Adipose tissue (tissue), 3 donors: ENCODE results near the gene RABL6. TPM values are rescaled to one million over a fixed set of nuclear protein-coding genes. Genes with fewer than 3 reads are reported as not detected.
"Not testable (repeated sequence)": the region's sequence is repeated elsewhere in the genome, so short reads cannot be mapped to it uniquely, and the experiment has no call there.

Source experiments
- H3K27ac ChIP-seq: one replicate; pipeline ENCODE4 v1.5.1; 2013; ENCODE audit warnings: low read depth, low read length
- WGBS, 3 donors: extraction: QIAGEN DNeasy Blood & Tissue Kit; methylation state at CpG; one replicate each; pipeline ENCODE4 v1.1.7; 2013; 5-methylcytosine and 5-hydroxymethylcytosine counted together
- polyA plus RNA-seq, 3 donors: library from polyadenylated mRNA; stranded (reverse); fragments of 200-250 nt; gene quantifications; one replicate each; pipeline ENCODE4 v1.2.3, GENCODE V29; 2013
- donor health status: healthy with polysubstance abuse.
- donor health status: Bipolar disorder and iron deficiency.
- donor health status: healthy.

RABL6 gene
- polyA plus RNA-seq, 3 donors = 51.5 to 55.7 (median 54.4) TPM

DNA sequence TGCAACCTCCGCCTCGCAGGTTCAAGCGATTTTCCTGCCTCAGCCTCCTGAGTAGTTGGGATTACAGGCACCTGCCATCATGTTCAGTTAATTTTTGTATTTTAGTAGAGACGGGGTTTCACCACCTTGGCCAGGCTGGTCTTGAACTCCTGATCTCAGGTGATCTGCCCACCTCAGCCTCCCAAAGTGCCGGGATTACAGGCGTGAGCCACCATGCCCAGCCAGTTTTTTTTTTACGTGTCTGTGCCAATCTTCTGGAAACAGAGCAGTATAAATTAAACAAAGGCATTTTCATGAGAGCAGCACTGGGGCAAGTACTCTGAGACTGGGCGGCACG is 75.2 kb downstream of the RABL6 start:
- H3K27ac ChIP-seq = not testable (repeated sequence)
- 77 to 94% (median 83%) methylated on average over 9 of the region's 9 CpGs for WGBS, 3 donors

DNA sequence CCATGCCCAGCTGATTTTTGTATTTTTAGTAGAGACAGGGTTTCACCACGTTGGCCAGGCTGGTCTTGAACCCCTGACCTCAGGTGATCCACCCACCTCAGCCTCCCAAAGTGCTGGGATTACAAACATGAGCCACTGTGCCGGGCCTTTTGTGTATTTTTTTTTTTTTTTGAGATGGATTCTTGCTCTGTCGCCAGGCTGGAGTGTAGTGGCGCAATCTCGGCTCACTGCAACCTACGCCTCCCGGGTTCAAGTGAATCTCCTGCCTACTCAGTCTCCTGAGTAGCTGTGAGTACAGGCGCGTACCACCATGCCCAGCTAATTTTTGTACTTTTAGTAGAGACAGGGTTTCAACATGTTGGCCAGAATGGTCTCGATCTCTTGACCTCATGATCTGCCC is 75.9 kb downstream of the RABL6 start:
- not testable (repeated sequence) for H3K27ac ChIP-seq
- WGBS, 3 donors = 79 to 94% (median 81%) methylated on average over 10 of the region's 10 CpGs

GRCh38 chr9:136885950-136886578 is 78.3 kb downstream of the RABL6 start, which contains the start of gene TRAF2:
Gene TRAF2, plus strand, starts transcription at chr9:136886516. Its CDS starts 12,225 bp downstream, at chr9:136898741.
- 0 to 1% (median 0%) methylated on average over 77 to 88 of the region's 88 CpGs for WGBS, 3 donors
- no peak within 1 kb of the TSS for H3K27ac ChIP-seq

DNA sequence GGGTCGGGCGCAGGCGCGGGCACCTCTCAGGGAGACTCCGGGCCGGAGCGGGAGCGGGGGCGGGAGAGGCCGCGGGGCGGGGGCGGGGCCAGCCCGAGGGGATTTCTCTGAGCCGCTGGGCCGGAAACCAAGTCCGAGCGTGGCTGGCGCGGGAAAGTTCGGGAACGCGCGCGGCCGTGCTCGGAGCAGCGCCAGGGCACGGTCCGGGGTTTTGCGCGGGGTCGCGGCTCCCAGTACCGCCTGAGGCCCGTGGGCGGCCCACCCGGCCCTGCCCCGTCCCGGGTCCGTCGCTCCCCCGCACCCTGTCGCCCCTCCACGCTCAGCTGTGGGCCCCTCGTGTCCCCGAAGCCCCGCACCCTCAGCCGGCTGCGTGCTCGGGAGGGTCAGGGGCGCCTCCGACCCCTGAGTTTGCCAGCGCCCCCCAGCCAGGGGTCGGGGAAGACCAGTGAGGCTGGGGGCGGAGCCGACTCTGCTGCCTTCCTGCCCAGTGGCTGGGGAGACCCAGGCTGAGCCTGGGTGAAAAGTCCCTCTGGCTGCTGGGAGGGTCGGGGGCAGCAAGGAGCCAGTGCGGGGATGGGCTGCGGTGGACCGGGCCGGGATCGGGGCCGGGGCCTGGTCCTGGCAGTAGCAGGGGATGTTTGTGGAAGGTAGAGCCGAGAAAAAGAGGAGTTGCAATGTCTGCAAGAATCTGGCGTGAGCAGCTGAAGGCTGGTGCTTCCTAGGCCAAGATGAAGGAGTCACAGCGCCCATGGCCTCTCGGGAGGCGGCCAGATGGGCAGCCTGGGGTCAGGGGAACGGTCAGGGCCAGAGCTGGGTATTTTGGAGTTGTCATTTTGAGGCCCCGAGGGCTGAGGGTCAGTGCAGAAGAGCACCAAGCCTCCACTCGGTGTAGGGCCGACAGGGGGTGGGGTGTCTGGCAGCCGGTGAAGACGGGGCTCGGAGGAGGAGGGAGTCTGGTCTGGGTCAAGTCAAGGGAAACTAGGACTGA is 79.2 kb downstream of the RABL6 start:
- WGBS, 3 donors = 1% methylated on average over 51 to 76 of the region's 76 CpGs
- H3K27ac ChIP-seq = no peak overlapping the region

- 80 to 91% (median 88%) methylated on average over 8 of the region's 8 CpGs for WGBS, 3 donors
- no peak overlapping the region for H3K27ac ChIP-seq
Observed at GRCh38 chr9:136888454-136888853, 80.7 kb downstream of the RABL6 start.

DNA sequence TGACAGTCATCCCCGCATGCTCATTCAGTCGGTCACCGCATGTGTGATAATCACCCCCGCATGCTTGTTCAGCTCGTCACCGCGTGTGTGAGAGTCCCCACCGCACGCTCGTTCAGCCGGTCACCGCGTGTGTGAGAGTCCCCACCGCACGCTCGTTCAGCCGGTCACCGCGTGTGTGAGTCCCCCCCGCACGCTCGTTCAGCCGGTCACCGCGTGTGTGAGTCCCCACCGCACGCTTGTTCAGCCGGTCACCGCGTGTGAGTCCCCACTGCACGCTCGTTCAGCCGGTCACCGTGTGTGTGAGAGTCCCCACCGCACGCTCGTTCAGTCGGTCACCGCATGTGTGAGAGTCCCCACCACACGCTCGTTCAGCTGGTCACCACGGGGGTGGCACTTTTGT is 82.1 kb downstream of the RABL6 start:
- WGBS, 3 donors = 93 to 95% (median 94%) methylated on average over 40 to 42 of the region's 42 CpGs
- no peak overlapping the region for H3K27ac ChIP-seq

DNA sequence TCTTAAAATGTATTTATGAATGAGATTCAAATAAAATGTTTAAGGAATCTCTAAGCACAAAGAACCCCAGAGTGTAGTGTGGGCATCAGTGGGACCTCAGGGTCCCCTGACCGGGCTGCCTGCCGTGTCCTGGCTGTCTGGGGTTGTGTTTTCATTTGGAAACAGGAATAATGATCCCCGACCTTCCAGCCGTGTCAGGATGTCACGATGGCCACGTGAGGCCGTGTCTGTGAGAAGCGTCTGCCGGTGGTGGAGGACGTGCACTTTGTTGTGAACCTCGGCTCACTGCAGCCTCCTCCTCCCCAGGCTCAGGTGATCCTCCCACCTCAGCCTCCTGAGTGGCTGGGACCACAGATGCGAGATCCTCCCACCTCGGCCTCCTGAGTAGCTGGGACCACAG is 82.9 kb downstream of the RABL6 start:
- no peak overlapping the region for H3K27ac ChIP-seq
- 85 to 87% (median 86%) methylated on average over 13 of the region's 13 CpGs for WGBS, 3 donors

Other genes starting within 250 kb of the RABL6 start
- 100 to 1,000 TPM in 2 of 3 donors, 10 to 100 TPM in 1; 34.4 to 456 (median 158) TPM for gene EGFL7, start 145.0 kb upstream of the RABL6 start, polyA plus RNA-seq
- 1,000 to 10,000 TPM in 1 of 3 donors, 100 to 1,000 TPM in 2; 261 to 1,820 (median 416) TPM for gene AGPAT2, start 120.5 kb upstream of the RABL6 start, polyA plus RNA-seq
- gene DIPK1B, start 95.4 kb upstream of the RABL6 start, polyA plus RNA-seq = 10 to 100 TPM in 1 of 3 donors, 1 to 10 TPM in 2; 6.0 to 12.8 (median 8.7) TPM
- 10 to 100 TPM in 2 of 3 donors, 1 to 10 TPM in 1; 3.2 to 28.6 (median 15.9) TPM for gene LCN10, start 65.0 kb upstream of the RABL6 start, polyA plus RNA-seq
- 10 to 100 TPM in 2 of 3 donors, 1 to 10 TPM in 1; 4.7 to 48.0 (median 39.0) TPM for gene LCN6, start 59.4 kb upstream of the RABL6 start, polyA plus RNA-seq
- gene LCN8, start 49.7 kb upstream of the RABL6 start, polyA plus RNA-seq = not detected
- gene LCN15, start 43.4 kb upstream of the RABL6 start, polyA plus RNA-seq = not detected
- 10 to 100 TPM; 74.4 to 89.2 (median 81.8) TPM for gene TMEM141, start 16.6 kb upstream of the RABL6 start, polyA plus RNA-seq
- gene CCDC183, start 11.6 kb upstream of the RABL6 start, polyA plus RNA-seq = 1 to 10 TPM in 1 of 3 donors, under 1 TPM in 2; 0.42 to 3.1 (median 0.79) TPM
- 1 to 10 TPM; 1.2 to 4.0 (median 1.7) TPM for gene AJM1, start 34.5 kb downstream of the RABL6 start, polyA plus RNA-seq
- gene PHPT1, start 41.5 kb downstream of the RABL6 start, polyA plus RNA-seq = 100 to 1,000 TPM; 141 to 146 (median 143) TPM
- 1 to 10 TPM; 4.9 to 9.8 (median 7.2) TPM for gene MAMDC4, start 44.4 kb downstream of the RABL6 start, polyA plus RNA-seq
- 100 to 1,000 TPM; 351 to 391 (median 379) TPM for gene EDF1, start 58.4 kb downstream of the RABL6 start, polyA plus RNA-seq
- 1 to 10 TPM; 4.0 to 7.2 (median 4.7) TPM for gene TRAF2, start 78.6 kb downstream of the RABL6 start, polyA plus RNA-seq
- gene FBXW5, start 136.8 kb downstream of the RABL6 start, polyA plus RNA-seq = 100 to 1,000 TPM; 102 to 173 (median 139) TPM
- 1 to 10 TPM in 1 of 3 donors, under 1 TPM in 1, not detected in 1; 0.85 to 1.1 TPM for gene C8G, start 137.3 kb downstream of the RABL6 start, polyA plus RNA-seq
- 1 to 10 TPM in 1 of 3 donors, under 1 TPM in 1, not detected in 1; 0.67 to 1.4 TPM for gene LCN12, start 144.3 kb downstream of the RABL6 start, polyA plus RNA-seq
- 100 to 1,000 TPM in 1 of 3 donors, 10 to 100 TPM in 2; 22.4 to 185 (median 74.9) TPM for gene PTGDS, start 169.6 kb downstream of the RABL6 start, polyA plus RNA-seq
- gene LCNL1, start 175.0 kb downstream of the RABL6 start, polyA plus RNA-seq = under 1 TPM in 2 of 3 donors, not detected in 1; 0.10 to 0.45 TPM
- gene PAXX, start 184.5 kb downstream of the RABL6 start, polyA plus RNA-seq = 10 to 100 TPM; 34.1 to 51.5 (median 49.1) TPM
- 1 to 10 TPM in 2 of 3 donors, under 1 TPM in 1; 0.33 to 3.0 (median 3.0) TPM for gene CLIC3, start 188.6 kb downstream of the RABL6 start, polyA plus RNA-seq
- gene ABCA2, start 220.3 kb downstream of the RABL6 start, polyA plus RNA-seq = 10 to 100 TPM; 15.8 to 42.9 (median 33.1) TPM
- gene FUT7, start 224.1 kb downstream of the RABL6 start, polyA plus RNA-seq = 1 to 10 TPM in 2 of 3 donors, under 1 TPM in 1; 0.10 to 1.5 (median 1.1) TPM
- 100 to 1,000 TPM in 2 of 3 donors, 10 to 100 TPM in 1; 45.3 to 213 (median 113) TPM for gene NPDC1, start 238.2 kb downstream of the RABL6 start, polyA plus RNA-seq
- 1 to 10 TPM in 2 of 3 donors, under 1 TPM in 1; 0.61 to 1.6 (median 1.3) TPM for gene ENTPD2, start 246.1 kb downstream of the RABL6 start, polyA plus RNA-seq